SK-N-SH (cell line): ENCODE measurements around the gene CDH4. TPM values are rescaled to one million over a fixed set of nuclear protein-coding genes. Genes with fewer than 3 reads are reported as not detected.

Source experiments
- CTCF ChIA-PET: fragments of 300-600, 350-600 bp; formaldehyde crosslinking; extraction: SDS; loops from one replicate; lab custom pipeline; 2021; lab: Yijun Ruan, JAX
- POLR2A ChIA-PET: fragments of 350-600 bp; sonication (Branson Sonifier 250); formaldehyde crosslinking; extraction: SDS; loops from one replicate; lab custom pipeline; 2020; ENCODE audit warnings: antibody characterized with exemption, inconsistent platforms; lab: Yijun Ruan, JAX
- DNase-seq: peaks from one replicate; pipeline ENCODE4 v3.0.0; 2012
- H2AFZ ChIP-seq: fragments of 200-600 bp; sonication (generic); 2 replicates; pipeline ENCODE4 v1.8.1; 2016; ENCODE audit warnings: antibody characterized with exemption, mild to moderate bottlenecking, low read depth
- H3F3A ChIP-seq: fragments of 200-600 bp; sonication (generic); replicated peaks from 2 replicates; pipeline ENCODE3; 2016; ENCODE audit warnings: antibody characterized with exemption, mild to moderate bottlenecking; ENCODE audit not compliant: insufficient read depth
- H3K27ac ChIP-seq, 2 experiments: fragments of 200-500 bp in 1 of 2; fragments of 200-600 bp in 1 of 2; sonication (Bioruptor generic) in 1 of 2; sonication (generic), shearing (Covaris generic) in 1 of 2; 2 replicates each; pipeline versions ENCODE4 v1.5.1 to v1.6.1; 2014 to 2016; ENCODE audit warnings: low read depth in 2 of 2, inconsistent platforms in 1 of 2, low read length in 1 of 2, mild to moderate bottlenecking in 1 of 2, mixed read lengths in 1 of 2
- H3K27me3 ChIP-seq: fragments of 200-600 bp; sonication (generic), shearing (Covaris generic); 2 replicates; pipeline ENCODE4 v1.6.1; 2016; ENCODE audit warnings: mixed run types; ENCODE audit not compliant: insufficient read depth
- H3K36me3 ChIP-seq, 2 experiments: fragments of 200-500 bp in 1 of 2; fragments of 200-600 bp in 1 of 2; sonication (Bioruptor generic) in 1 of 2; sonication (generic) in 1 of 2; replicated peaks in 1 of 2; 2 replicates each; pipeline versions ENCODE3 to v1.5.1; 2014 to 2016; ENCODE audit warnings: low read length in 1 of 2, mild to moderate bottlenecking in 1 of 2; ENCODE audit not compliant: insufficient read depth in 2 of 2, control insufficient read depth in 1 of 2
- H3K4me1 ChIP-seq, 2 experiments: fragments of 200-500 bp in 1 of 2; fragments of 200-600 bp in 1 of 2; sonication (Bioruptor generic) in 1 of 2; sonication (generic), shearing (Covaris generic) in 1 of 2; 2 replicates each; pipeline versions ENCODE4 v1.5.1 to v1.6.1; 2014 to 2016; ENCODE audit warnings: low read depth in 1 of 2, low read length in 1 of 2, mixed run types in 1 of 2; ENCODE audit not compliant: insufficient read depth in 2 of 2, control insufficient read depth in 1 of 2
- H3K4me2 ChIP-seq: fragments of 200-600 bp; sonication (generic), shearing (Covaris generic); 2 replicates; pipeline ENCODE4 v1.6.1; 2017; ENCODE audit warnings: mixed run types
- H3K4me3 ChIP-seq, 2 experiments: fragments of 200-500 bp in 1 of 2; fragments of 200-600 bp in 1 of 2; sonication (Bioruptor generic) in 1 of 2; sonication (generic), shearing (Covaris generic) in 1 of 2; 2 replicates each; pipeline versions ENCODE4 v1.5.1 to v1.8.1; 2014 to 2016; ENCODE audit warnings: low read depth in 2 of 2, inconsistent platforms in 1 of 2, low read length in 1 of 2, mild to moderate bottlenecking in 1 of 2, mixed read lengths in 1 of 2, moderate library complexity in 1 of 2
- H3K79me2 ChIP-seq: fragments of 200-600 bp; sonication (generic); 2 replicates; pipeline ENCODE4 v1.8.1; 2017; ENCODE audit warnings: mild to moderate bottlenecking; ENCODE audit not compliant: insufficient read depth
- H3K9ac ChIP-seq: fragments of 200-600 bp; sonication (generic); 2 replicates; pipeline ENCODE4 v1.6.1; 2017; ENCODE audit warnings: mixed run types
- H3K9me2 ChIP-seq: fragments of 200-600 bp; sonication (generic); 2 replicates; pipeline ENCODE4 v1.6.1; 2017; ENCODE audit warnings: mixed run types
- H3K9me3 ChIP-seq: fragments of 200-600 bp; sonication (generic); 2 replicates; pipeline ENCODE4 v1.6.1; 2017; ENCODE audit warnings: mixed run types, mild to moderate bottlenecking, moderate library complexity
- H4K20me1 ChIP-seq: fragments of 200-600 bp; sonication (generic); 2 replicates; pipeline ENCODE4 v1.6.1; 2017; ENCODE audit warnings: mild to moderate bottlenecking, mixed run types; ENCODE audit not compliant: insufficient read depth
- CHD2 ChIP-seq: fragments of 150-350 bp; IDR thresholded peaks from 2 replicates; pipeline ENCODE4 v1.6.1; 2018; ENCODE audit warnings: low read length; ENCODE audit not compliant: partially characterized antibody
- ELF1 ChIP-seq: IDR thresholded peaks from 2 replicates; pipeline ENCODE4 v1.4.0; 2012
- EP300 ChIP-seq, 2 experiments: IDR thresholded peaks; 2 replicates each; pipeline versions ENCODE4 v1.4.0 to v1.6.1; 2012; ENCODE audit warnings: borderline replicate concordance in 1 of 2, low read depth in 1 of 2, low read length in 1 of 2
- EZH2phosphoT487 ChIP-seq: fragments of 200-600 bp; sonication (generic); IDR thresholded peaks from 2 replicates; pipeline ENCODE4 v1.6.1; 2017; ENCODE audit warnings: low read depth, mixed run types, mild to moderate bottlenecking, antibody characterized with exemption, moderate library complexity, borderline replicate concordance
- IRF3 ChIP-seq: fragments of 150-350 bp; IDR thresholded peaks from 2 replicates; pipeline ENCODE4 v1.6.1; 2016; ENCODE audit warnings: mild to moderate bottlenecking, low read depth, low read length
- JUND ChIP-seq: IDR thresholded peaks from 2 replicates; pipeline ENCODE4 v1.4.0; 2012
- MAX ChIP-seq: IDR thresholded peaks from 2 replicates; pipeline ENCODE4 v1.4.0; 2012; ENCODE audit warnings: low read depth
- MEF2A ChIP-seq: IDR thresholded peaks from 2 replicates; pipeline ENCODE4 v1.4.0; 2012; ENCODE audit warnings: low read depth, borderline replicate concordance
- MXI1 ChIP-seq: IDR thresholded peaks from 2 replicates; pipeline ENCODE4 v1.6.1; 2012; ENCODE audit warnings: mild to moderate bottlenecking, low read depth, low read length, improper control_type of control experiment
- NFIC ChIP-seq: IDR thresholded peaks from 2 replicates; pipeline ENCODE4 v1.4.0; 2012; ENCODE audit warnings: borderline replicate concordance
- POLR2AphosphoS5 ChIP-seq: IDR thresholded peaks from 2 replicates; pipeline ENCODE4 v1.6.1; 2012; ENCODE audit warnings: low read depth, low read length
- REST ChIP-seq: IDR thresholded peaks from 2 replicates; pipeline ENCODE4 v1.6.1; 2012; ENCODE audit warnings: mild to moderate bottlenecking, low read depth, low read length, moderate library complexity
- RFX5 ChIP-seq: IDR thresholded peaks from 2 replicates; pipeline ENCODE4 v1.6.1; 2012; ENCODE audit warnings: mild to moderate bottlenecking, improper control_type of control experiment, low read length
- SIN3A ChIP-seq: IDR thresholded peaks from 2 replicates; pipeline ENCODE4 v1.6.1; 2012; ENCODE audit warnings: low read depth, mild to moderate bottlenecking, low read length, moderate library complexity, borderline replicate concordance
- SMC3 ChIP-seq: IDR thresholded peaks from 2 replicates; pipeline ENCODE4 v1.6.1; 2012; ENCODE audit warnings: low read depth, low read length, improper control_type of control experiment
- TCF12 ChIP-seq: IDR thresholded peaks from 2 replicates; pipeline ENCODE4 v1.4.0; 2012
- TEAD4 ChIP-seq: IDR thresholded peaks from 2 replicates; pipeline ENCODE4 v1.4.0; 2012; ENCODE audit warnings: mild to moderate bottlenecking, borderline replicate concordance; ENCODE audit not compliant: insufficient read depth
- USF1 ChIP-seq: IDR thresholded peaks from 2 replicates; pipeline ENCODE4 v1.4.0; 2012; ENCODE audit warnings: low read depth, borderline replicate concordance
- USF2 ChIP-seq: fragments of 150-350 bp; IDR thresholded peaks from 2 replicates; pipeline ENCODE4 v1.6.1; 2017; ENCODE audit warnings: antibody characterized with exemption, low read length, low read depth, borderline replicate concordance
- WGBS: methylation state at CpG from one replicate; pipeline ENCODE4 v1.1.6; 2017; ENCODE audit warnings: low lambda C conversion rate; 5-methylcytosine and 5-hydroxymethylcytosine counted together
- polyA plus RNA-seq, 3 experiments: library from polyadenylated mRNA; depleted of rRNA; stranded (reverse); fragments of >200 nt; gene quantifications; 2 replicates each; pipeline ENCODE4 v1.2.3, GENCODE V29; 2012

The CDH4 gene
- polyA plus RNA-seq, 1 of the 3 experiments (the other 2 are of a cell fraction): not detected

- Histone ChIP-seq H2AFZ (no peak overlapping the region), H3K4me1 (no peaks in the 10 kb centered on the region), H3K4me2 (no peak overlapping the region), H3K9ac (no peak overlapping the region), H3K9me2 (no peaks in the 10 kb centered on the region), H4K20me1 (no peaks in the 10 kb centered on the region), H3K9me3 (no peaks in the 10 kb centered on the region), H3F3A (no peaks in the 10 kb centered on the region), H3K27ac (no peak overlapping the region), H3K79me2 (no peaks in the 10 kb centered on the region), H3K27me3 (no peaks in the 10 kb centered on the region), H3K4me3 (no peak overlapping the region), H3K36me3 (no peaks in the 10 kb centered on the region)
- CTCF ChIA-PET: no interaction called here
- no peak for DNase-seq
- POLR2A ChIA-PET: no interaction called here
- 55% methylated on average over 12 of the region's 12 CpGs for WGBS
- TF ChIP-seq EZH2phosphoT487: no peak
- TF ChIP-seq CHD2: no peak
- TF ChIP-seq SIN3A: no peak
- TF ChIP-seq USF1: no peak
- TF ChIP-seq SMC3: no peak
- TF ChIP-seq MXI1: no peak
- TF ChIP-seq USF2: no peak
- no peak for TF ChIP-seq TCF12
- TF ChIP-seq RFX5: no peak
- TF ChIP-seq MEF2A: no peak
- no peak for TF ChIP-seq IRF3
- TF ChIP-seq REST: no peak
- no peak for TF ChIP-seq ELF1
- no peak for TF ChIP-seq POLR2AphosphoS5
- TF ChIP-seq MAX: no peak
- TF ChIP-seq TEAD4: no peak
- no peak for TF ChIP-seq EP300 (IDR thresholded peaks at IDR 0.05; ENCODE audit: borderline replicate concordance in 1 of 2, low read depth in 1 of 2, low read length in 1 of 2)
- TF ChIP-seq JUND: no peak
- TF ChIP-seq NFIC: no peak
Observed at GRCh38 chr20:61918548-61918947, 666.5 kb downstream of the CDH4 start.
